Measurements from ENCODE around the gene CCDC174.

DNA sequence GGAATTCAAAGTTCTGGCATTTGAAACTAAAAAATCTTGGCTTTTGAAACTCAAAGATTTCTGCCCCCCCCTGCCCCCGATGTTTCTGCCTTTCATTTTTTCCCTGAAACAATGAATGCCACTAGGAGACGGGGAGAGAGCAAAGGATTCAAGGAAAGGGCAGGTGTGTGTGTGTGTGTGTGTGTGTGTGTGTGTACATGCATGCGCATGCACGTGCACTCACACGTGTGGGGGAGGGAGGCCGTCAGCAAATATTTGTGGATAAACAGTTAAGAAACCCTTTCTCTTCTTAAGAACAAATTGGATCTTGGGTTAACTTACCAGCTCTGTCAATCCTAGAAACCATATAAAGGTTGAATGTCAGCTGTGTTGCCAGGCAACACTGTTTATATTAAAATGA is 29.2 kb upstream of the CCDC174 start:
- TF ChIP-seq POLR2AphosphoS5 (IDR thresholded peaks at IDR 0.05; ENCODE audit: borderline replicate concordance, low read depth, low read length) (no peak), EZH2 (IDR thresholded peaks at IDR 0.05) (no peak), FOXP2 (optimal IDR thresholded peaks at IDR 0.05; ENCODE audit: control extremely low read depth, extremely low read length, insufficient read depth) (no peak)
